ENCODE results near the gene PLCL2.

- TF ChIP-seq POLR2A (IDR thresholded peaks at IDR 0.05): no peak
- no peak for TF ChIP-seq CTCF (IDR thresholded peaks at IDR 0.05)
Observed at GRCh38 chr3:17014284-17014683, 129.5 kb downstream of the PLCL2 start.
